GM19099 (cell line): Measurements from ENCODE around the gene PIEZO1.

Source experiments
- POLR2A ChIP-seq: IDR thresholded peaks from 3 replicates; pipeline ENCODE4 v1.6.1; 2011; ENCODE audit warnings: low read depth; ENCODE audit not compliant: insufficient read length; ENCODE audit errors: extremely low read depth

PIEZO1 gene

GRCh38 chr16:88760424-88761142 lies 24.4 kb downstream of the PIEZO1 start:
- TF ChIP-seq POLR2A, result no peak

- TF ChIP-seq POLR2A, result no peak
Observed at GRCh38 chr16:88759976-88760350, 25.1 kb downstream of the PIEZO1 start.

GRCh38 chr16:88759245-88759975 lies 25.6 kb downstream of the PIEZO1 start:
- no peak for TF ChIP-seq POLR2A

- TF ChIP-seq POLR2A, result no peak
Observed at GRCh38 chr16:88758944-88759244, 26.1 kb downstream of the PIEZO1 start.

GRCh38 chr16:88758227-88758943 lies 26.6 kb downstream of the PIEZO1 start:
- no peak for TF ChIP-seq POLR2A

GRCh38 chr16:88755745-88756443 lies 29.1 kb downstream of the PIEZO1 start:
- TF ChIP-seq POLR2A, result no peak

GRCh38 chr16:88754912-88755744 lies 29.9 kb downstream of the PIEZO1 start:
- no peak for TF ChIP-seq POLR2A

GRCh38 chr16:88754109-88754911 lies 30.7 kb downstream of the PIEZO1 start:
- TF ChIP-seq POLR2A, result no peak

- TF ChIP-seq POLR2A, result no peak
Observed at GRCh38 chr16:88753602-88754001, 31.4 kb downstream of the PIEZO1 start.

- no peak for TF ChIP-seq POLR2A
Observed at GRCh38 chr16:88753191-88753590, 31.8 kb downstream of the PIEZO1 start.

GRCh38 chr16:88752386-88753002 lies 32.5 kb downstream of the PIEZO1 start:
- TF ChIP-seq POLR2A, result no peak

GRCh38 chr16:88750854-88751253 lies 34.2 kb downstream of the PIEZO1 start:
- TF ChIP-seq POLR2A, result no peak

- TF ChIP-seq POLR2A, result no peak
Observed at GRCh38 chr16:88749358-88749757, 35.7 kb downstream of the PIEZO1 start.

- TF ChIP-seq POLR2A, result no peak
Observed at GRCh38 chr16:88748364-88748763, 36.7 kb downstream of the PIEZO1 start.
